HepG2 (cell line): ENCODE results near the gene QPCT. TPM values are rescaled to one million over a fixed set of nuclear protein-coding genes. Genes with fewer than 3 reads are reported as not detected.

Experiments
- ASH2L ChIP-seq: fragments of 300-600, 200-600 bp; sonication (generic); IDR thresholded peaks from 2 replicates; pipeline ENCODE4 v1.7.0; 2017; ENCODE audit warnings: low read depth, mild to moderate bottlenecking, moderate library complexity, mixed read lengths, low read length; ENCODE audit not compliant: insufficient read length
- BRF2 ChIP-seq: sonication (generic); formaldehyde crosslinking; IDR thresholded peaks from 2 replicates; pipeline ENCODE4 v1.8.1; 2022; ENCODE audit warnings: mild to moderate bottlenecking, missing genetic modification reagents
- FUBP1 ChIP-seq: sonication (generic); formaldehyde crosslinking; IDR thresholded peaks from 2 replicates; pipeline ENCODE4 v1.5.1; 2020; ENCODE audit warnings: missing genetic modification reagents, mild to moderate bottlenecking, borderline replicate concordance
- GPBP1L1 ChIP-seq: sonication (generic); formaldehyde crosslinking; IDR thresholded peaks from 2 replicates; pipeline ENCODE4 v1.5.0; 2020; ENCODE audit warnings: mild to moderate bottlenecking, missing genetic modification reagents
- NCOA2 ChIP-seq: sonication (generic); formaldehyde crosslinking; IDR thresholded peaks from 2 replicates; pipeline ENCODE4 v1.8.0; 2022; ENCODE audit warnings: inconsistent platforms
- NFIB ChIP-seq: sonication (generic); formaldehyde crosslinking; IDR thresholded peaks from 2 replicates; pipeline ENCODE4 v1.9.0; 2021; ENCODE audit warnings: missing genetic modification reagents, mild to moderate bottlenecking, borderline replicate concordance
- PPARG ChIP-seq: conservative IDR thresholded peaks from 2 replicates; pipeline ENCODE4 v1.6.1; 2016; ENCODE audit warnings: missing biosample characterization, missing genetic modification reagents
- ZBTB44 ChIP-seq: sonication (generic); formaldehyde crosslinking; IDR thresholded peaks from 2 replicates; pipeline ENCODE4 v1.4.0; 2020; ENCODE audit warnings: missing genetic modification reagents
- ZFP91 ChIP-seq: sonication (generic); formaldehyde crosslinking; IDR thresholded peaks from 2 replicates; pipeline ENCODE4 v1.9.0; 2022; ENCODE audit warnings: missing genetic modification reagents, mild to moderate bottlenecking, borderline replicate concordance
- ZNF343 ChIP-seq: sonication (generic); formaldehyde crosslinking; IDR thresholded peaks from 2 replicates; pipeline ENCODE4 v1.4.0; 2020; ENCODE audit warnings: mild to moderate bottlenecking, missing genetic modification reagents
- ZNF350 ChIP-seq: sonication (generic); formaldehyde crosslinking; IDR thresholded peaks from 2 replicates; pipeline ENCODE4 v1.4.0; 2020; ENCODE audit warnings: mild to moderate bottlenecking, low read depth, missing genetic modification reagents, borderline replicate concordance
- ZNF552 ChIP-seq: sonication (generic); formaldehyde crosslinking; IDR thresholded peaks from 2 replicates; pipeline ENCODE4 v1.9.0; 2022; ENCODE audit warnings: missing genetic modification reagents, mild to moderate bottlenecking, borderline replicate concordance
- ZNF567 ChIP-seq: sonication (generic); formaldehyde crosslinking; IDR thresholded peaks from 2 replicates; pipeline ENCODE4 v1.8.1; 2023; ENCODE audit warnings: mild to moderate bottlenecking, missing genetic modification reagents, borderline replicate concordance
- ZNF629 ChIP-seq: sonication (generic); formaldehyde crosslinking; conservative IDR thresholded peaks from 2 replicates; pipeline ENCODE4 v1.5.0; 2020; ENCODE audit warnings: missing genetic modification reagents
- polyA plus RNA-seq, 8 experiments: library from polyadenylated mRNA; depleted of rRNA in 3 of 8; stranded (reverse) in 7 of 8; unstranded in 1 of 8; fragments of >200 nt; fragmentation: Illumina TruSeq in 4 of 8; extraction: Trizol in 4 of 8; gene quantifications; 2 replicates each; pipeline versions ENCODE4 v1.2.1 to v1.2.3, GENCODE V29; 2011 to 2016; ENCODE audit warnings: low read depth in 4 of 8, missing spikeins in 1 of 8, mixed read lengths in 1 of 8; ENCODE audit not compliant: insufficient read depth in 1 of 8
- total RNA-seq, 5 experiments: library from RNA; depleted of rRNA; stranded (reverse); fragments of >200 nt; fragmentation: Illumina TruSeq; extraction: Trizol; gene quantifications; 2 replicates each; pipeline ENCODE4 v1.2.3, GENCODE V29; 2016; ENCODE audit warnings: low read depth in 1 of 5
- TF ChIP-seq, protein P1 (sequence below): sonication (generic); formaldehyde crosslinking; IDR thresholded peaks from 2 replicates; pipeline ENCODE4 v1.5.0; 2020; ENCODE audit warnings: missing genetic modification reagents
- TF ChIP-seq, protein P2 (sequence below): IDR thresholded peaks from 2 replicates; pipeline ENCODE4 v1.6.1; 2016; ENCODE audit warnings: control low read depth

QPCT gene
- total and polyA plus RNA-seq, 2 of the 13 experiments (the other 11 are each of a cell fraction or from before 2014, with no cell fraction given), result 0.77 to 1.2 TPM

DNA sequence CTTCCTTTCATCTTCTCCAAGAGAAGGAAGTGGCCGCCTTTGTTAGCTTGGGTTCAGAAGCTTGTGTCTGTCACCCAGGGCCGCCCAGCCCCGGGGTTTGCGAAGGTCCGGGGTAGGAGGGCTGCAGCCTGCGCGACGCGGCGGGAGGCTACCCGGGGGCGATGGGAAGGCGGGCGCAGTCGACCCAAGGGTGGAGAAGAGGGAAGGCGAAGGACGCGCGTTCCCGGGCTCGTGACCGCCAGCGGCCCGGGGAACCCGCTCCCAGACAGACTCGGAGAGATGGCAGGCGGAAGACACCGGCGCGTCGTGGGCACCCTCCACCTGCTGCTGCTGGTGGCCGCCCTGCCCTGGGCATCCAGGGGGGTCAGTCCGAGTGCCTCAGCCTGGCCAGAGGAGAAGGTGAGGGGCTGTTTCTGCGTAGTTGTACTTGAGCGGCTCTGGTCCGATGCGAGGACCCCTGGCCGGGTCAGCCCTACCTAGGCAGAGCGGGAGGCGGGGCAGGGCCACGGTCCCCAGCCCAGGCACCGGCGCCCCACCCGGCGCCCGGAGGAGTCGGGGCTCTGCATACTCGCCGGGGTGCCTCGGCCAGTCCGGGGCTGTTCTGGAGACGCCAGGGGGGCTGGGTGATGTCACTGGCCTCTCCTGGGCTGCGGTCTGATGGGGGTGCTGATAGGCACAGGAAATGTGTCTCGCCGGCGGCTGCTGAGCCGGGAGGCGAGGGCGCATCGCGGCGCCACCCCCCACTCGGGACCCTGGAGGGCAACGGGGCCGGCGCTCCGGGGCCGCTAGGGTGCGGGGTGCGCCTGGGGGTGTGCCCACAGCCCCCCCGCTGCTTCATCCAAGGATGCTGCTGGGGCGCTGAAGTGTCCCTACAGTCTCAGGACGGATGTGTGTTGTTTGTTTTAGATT lies at the start of gene QPCT (continued):
- TF ChIP-seq FUBP1 (CRISPR knock-in tag), result no peak
- TF ChIP-seq, protein P1, sequence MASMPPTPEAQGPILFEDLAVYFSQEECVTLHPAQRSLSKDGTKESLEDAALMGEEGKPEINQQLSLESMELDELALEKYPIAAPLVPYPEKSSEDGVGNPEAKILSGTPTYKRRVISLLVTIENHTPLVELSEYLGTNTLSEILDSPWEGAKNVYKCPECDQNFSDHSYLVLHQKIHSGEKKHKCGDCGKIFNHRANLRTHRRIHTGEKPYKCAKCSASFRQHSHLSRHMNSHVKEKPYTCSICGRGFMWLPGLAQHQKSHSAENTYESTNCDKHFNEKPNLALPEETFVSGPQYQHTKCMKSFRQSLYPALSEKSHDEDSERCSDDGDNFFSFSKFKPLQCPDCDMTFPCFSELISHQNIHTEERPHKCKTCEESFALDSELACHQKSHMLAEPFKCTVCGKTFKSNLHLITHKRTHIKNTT, result no peak
- TF ChIP-seq ZBTB44 (CRISPR knock-in tag), result no peak
- no peak for TF ChIP-seq ZNF629
- TF ChIP-seq NCOA2 (CRISPR knock-in tag), result no peak
- no peak for TF ChIP-seq ZNF343 (CRISPR knock-in tag)
- no peak for TF ChIP-seq ASH2L
- TF ChIP-seq, protein P2, sequence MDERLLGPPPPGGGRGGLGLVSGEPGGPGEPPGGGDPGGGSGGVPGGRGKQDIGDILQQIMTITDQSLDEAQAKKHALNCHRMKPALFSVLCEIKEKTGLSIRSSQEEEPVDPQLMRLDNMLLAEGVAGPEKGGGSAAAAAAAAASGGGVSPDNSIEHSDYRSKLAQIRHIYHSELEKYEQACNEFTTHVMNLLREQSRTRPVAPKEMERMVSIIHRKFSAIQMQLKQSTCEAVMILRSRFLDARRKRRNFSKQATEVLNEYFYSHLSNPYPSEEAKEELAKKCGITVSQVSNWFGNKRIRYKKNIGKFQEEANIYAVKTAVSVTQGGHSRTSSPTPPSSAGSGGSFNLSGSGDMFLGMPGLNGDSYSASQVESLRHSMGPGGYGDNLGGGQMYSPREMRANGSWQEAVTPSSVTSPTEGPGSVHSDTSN (CRISPR knock-in tag), result no peak
- no peak for TF ChIP-seq BRF2
- TF ChIP-seq GPBP1L1 (CRISPR knock-in tag), result no peak
- TF ChIP-seq ZNF567 (CRISPR knock-in tag), result no peak
- TF ChIP-seq ZFP91, result peak; percentile 64; the same call in 1 of the 2 replicates
- TF ChIP-seq ZNF552 (CRISPR knock-in tag), result no peak
- no peak for TF ChIP-seq NFIB (CRISPR knock-in tag)
- TF ChIP-seq PPARG, result no peak
- no peak for TF ChIP-seq ZNF350 (CRISPR knock-in tag)
